ENCODE data around the gene GRIFIN.
"Not testable (repeated sequence)": the region's sequence is repeated elsewhere in the genome, so short reads cannot be mapped to it uniquely, and the experiment has no call there.

Gene GRIFIN

DNA sequence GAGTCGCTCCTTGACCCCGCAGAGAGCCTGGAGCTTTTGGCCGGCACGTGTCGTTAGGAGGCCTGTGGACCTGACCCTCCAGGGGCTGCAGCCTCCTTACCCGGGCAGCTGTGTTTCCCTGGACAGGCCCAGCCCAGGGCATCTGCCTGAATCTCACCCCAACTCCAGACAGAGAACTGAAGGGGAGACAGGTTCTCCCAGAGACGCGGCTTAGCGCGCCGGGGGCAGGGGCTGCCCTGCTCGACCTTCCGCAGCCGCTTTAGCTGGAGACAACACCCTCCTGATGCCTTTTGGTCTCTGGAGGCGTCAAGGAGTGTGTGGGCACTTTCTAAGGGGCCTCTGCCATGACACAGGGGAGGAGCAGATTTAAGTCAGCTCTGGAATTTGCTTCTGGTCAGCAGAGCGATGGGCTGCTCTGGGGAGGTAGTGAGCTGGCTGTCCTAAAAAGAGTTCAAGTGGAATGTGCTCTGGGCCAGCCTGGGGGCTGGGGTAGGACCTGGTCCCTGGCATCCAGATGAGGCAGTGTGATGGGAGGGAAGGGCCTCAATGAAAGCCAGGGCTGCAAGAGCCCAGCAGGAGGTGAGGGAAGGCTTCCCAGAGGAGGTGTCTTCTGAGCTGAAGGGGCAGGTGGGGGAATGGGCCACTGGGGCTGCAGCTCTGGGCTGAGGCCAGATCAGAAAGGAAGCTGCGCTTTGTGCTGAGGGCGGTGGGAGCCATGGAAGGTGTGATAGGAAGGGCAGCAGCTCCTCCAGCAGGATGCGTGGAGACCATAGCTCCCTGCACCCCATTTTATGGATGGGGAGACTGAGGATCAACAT is 5.8 kb downstream of the GRIFIN start:
- Histone ChIP-seq H3K4me3 (ENCODE audit: extremely low read depth, insufficient read depth, low read length, poor library complexity, severe bottlenecking) (no peak overlapping the region), H3K4me1 (ENCODE audit: control insufficient read depth, insufficient read depth, low read length, poor library complexity, severe bottlenecking) (peaks cover 17% of the 10 kb centered on the region), H3K36me3 (ENCODE audit: control insufficient read depth, insufficient read depth, low read length) (no peaks in the 10 kb centered on the region), H3K9me3 (ENCODE audit: control insufficient read depth, low read length) (no peaks in the 10 kb centered on the region), H3K27ac (ENCODE audit: low read depth, low read length, severe bottlenecking) (no peak overlapping the region)
- WGBS, 2 experiments (ENCODE audit: insufficient coverage in 2 of 2): 86 to 94% methylated on average over 14 to 17 of the region's 19 CpGs

DNA sequence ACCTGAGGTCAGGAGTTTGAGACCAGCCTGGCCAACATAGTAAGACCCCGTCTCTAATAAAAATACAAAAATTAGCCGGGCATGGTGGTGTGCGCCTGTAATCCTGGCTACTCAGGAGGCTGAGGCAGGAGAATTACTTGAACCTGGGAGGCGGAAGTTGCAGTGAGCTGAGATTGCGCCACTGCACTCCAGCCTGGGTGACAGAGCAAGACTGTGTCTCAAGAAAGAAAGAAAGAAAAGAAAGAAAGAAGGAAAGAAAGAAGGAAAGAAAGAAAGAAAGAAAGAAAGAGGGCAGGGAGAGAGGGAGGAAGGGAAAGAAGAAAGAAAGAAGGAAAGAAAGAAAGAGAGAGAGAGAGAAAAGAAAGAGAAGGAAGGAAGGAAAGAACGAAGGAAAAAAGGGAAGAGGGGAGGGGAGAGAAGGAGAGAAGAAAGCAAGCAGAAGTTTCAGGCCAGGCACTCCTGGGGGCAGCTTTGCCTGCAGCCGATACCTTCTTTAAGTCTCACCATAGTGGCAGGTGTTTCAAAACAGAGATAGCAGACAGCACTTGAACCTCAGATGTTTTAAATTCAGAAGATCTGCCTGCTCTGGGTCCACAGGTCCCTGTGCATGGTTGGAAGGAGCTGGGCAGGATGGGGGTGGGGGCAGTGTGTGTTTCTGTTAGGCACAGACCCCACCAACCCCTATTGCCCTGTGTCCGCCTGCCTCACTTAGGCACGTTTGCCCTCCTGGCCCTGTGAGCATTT is 6.6 kb downstream of the GRIFIN start:
- H3K4me1 ChIP-seq (ENCODE audit: control insufficient read depth, insufficient read depth, low read length, poor library complexity, severe bottlenecking): peaks cover 17% of the 10 kb centered on the region
- H3K4me3 ChIP-seq (ENCODE audit: extremely low read depth, insufficient read depth, low read length, poor library complexity, severe bottlenecking); H3K36me3 ChIP-seq (ENCODE audit: control insufficient read depth, insufficient read depth, low read length); H3K9me3 ChIP-seq (ENCODE audit: control insufficient read depth, low read length); H3K27ac ChIP-seq (ENCODE audit: low read depth, low read length, severe bottlenecking): not testable (repeated sequence)
- WGBS, 2 experiments (ENCODE audit: insufficient coverage in 2 of 2): 92 to 95% methylated on average over 7 of the region's 9 CpGs

DNA sequence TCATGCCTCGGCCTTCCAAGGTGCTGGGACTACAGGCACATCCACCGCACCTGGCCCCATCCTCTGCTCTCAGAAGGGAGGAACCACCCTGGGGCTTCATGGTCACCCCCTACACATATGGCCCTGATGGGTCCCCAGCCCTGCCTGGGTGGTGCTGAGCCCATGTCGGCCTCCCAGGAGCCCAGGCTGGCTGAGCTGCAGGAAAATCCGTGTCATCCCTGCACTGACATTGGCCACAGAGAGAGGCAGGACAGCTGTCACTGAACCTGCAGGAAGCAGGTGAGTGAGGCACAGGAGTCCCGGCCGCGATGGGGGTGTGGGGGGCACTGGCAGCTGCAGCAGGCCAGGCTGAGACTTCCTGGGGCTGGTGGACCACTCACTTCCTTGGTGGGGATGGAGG is 8.0 kb downstream of the GRIFIN start:
- Histone ChIP-seq H3K4me3 (ENCODE audit: extremely low read depth, insufficient read depth, low read length, poor library complexity, severe bottlenecking) (no peak overlapping the region), H3K36me3 (ENCODE audit: control insufficient read depth, insufficient read depth, low read length) (no peaks in the 10 kb centered on the region), H3K9me3 (ENCODE audit: control insufficient read depth, low read length) (no peaks in the 10 kb centered on the region), H3K27ac (ENCODE audit: low read depth, low read length, severe bottlenecking) (no peak overlapping the region), H3K4me1 (ENCODE audit: control insufficient read depth, insufficient read depth, low read length, poor library complexity, severe bottlenecking) (peaks cover 17% of the 10 kb centered on the region)
- WGBS, 2 experiments (ENCODE audit: insufficient coverage in 2 of 2): 77 to 97% methylated on average over 4 to 7 of the region's 7 CpGs

DNA sequence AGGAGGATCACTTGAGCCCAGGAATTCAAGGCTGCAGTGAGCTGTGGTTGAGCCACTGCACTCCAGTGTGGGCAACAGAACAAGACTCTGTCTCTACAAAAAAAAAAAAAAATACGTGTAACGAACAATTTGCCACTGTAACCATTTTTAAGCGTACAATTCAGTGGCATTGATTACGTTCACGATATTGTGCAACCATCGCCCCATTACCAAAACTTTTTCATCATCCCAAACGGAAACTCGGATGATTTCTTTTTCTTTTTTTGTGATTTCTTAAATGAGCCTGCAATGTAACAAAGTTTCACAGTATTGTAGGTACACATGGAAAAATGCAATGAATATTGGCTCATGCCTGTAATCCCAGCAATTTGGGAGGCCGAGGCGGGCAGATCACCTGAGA is 9.5 kb downstream of the GRIFIN start:
- H3K4me1 ChIP-seq (ENCODE audit: control insufficient read depth, insufficient read depth, low read length, poor library complexity, severe bottlenecking): peaks cover 17% of the 10 kb centered on the region
- no peaks in the 10 kb centered on the region for H3K9me3 ChIP-seq (ENCODE audit: control insufficient read depth, low read length)
- H3K4me3 ChIP-seq (ENCODE audit: extremely low read depth, insufficient read depth, low read length, poor library complexity, severe bottlenecking): no peak overlapping the region
- H3K36me3 ChIP-seq (ENCODE audit: control insufficient read depth, insufficient read depth, low read length): no peaks in the 10 kb centered on the region
- WGBS, 2 experiments (ENCODE audit: insufficient coverage in 2 of 2): 90% methylated on average over 5 to 8 of the region's 10 CpGs
- H3K27ac ChIP-seq (ENCODE audit: low read depth, low read length, severe bottlenecking): no peak overlapping the region

DNA sequence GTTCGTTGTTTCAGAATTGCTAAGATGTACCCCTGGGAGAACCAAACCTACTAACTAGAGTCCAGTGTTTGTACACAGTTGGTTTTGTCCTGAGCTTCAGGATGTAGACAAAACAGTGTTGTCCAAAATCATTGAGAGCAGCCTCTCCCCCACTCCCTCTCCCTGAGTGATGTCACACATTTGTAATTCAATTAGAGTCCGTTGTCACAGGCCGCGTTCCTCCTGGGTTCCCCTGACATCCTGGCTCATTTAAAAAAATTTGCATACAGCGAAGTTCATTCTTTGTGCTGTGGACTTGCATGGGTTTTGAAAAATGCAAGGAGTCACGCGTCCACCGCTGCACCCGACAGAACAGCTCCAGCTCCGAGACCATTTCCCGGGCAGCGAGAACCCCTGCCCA is 10.3 kb downstream of the GRIFIN start:
- peak overlapping the region; percentile 49 for H3K27ac ChIP-seq (ENCODE audit: low read depth, low read length, severe bottlenecking)
- peaks cover 10% of the 10 kb centered on the region for H3K4me1 ChIP-seq (ENCODE audit: control insufficient read depth, insufficient read depth, low read length, poor library complexity, severe bottlenecking)
- no peak overlapping the region for H3K4me3 ChIP-seq (ENCODE audit: extremely low read depth, insufficient read depth, low read length, poor library complexity, severe bottlenecking)
- H3K9me3 ChIP-seq (ENCODE audit: control insufficient read depth, low read length): no peaks in the 10 kb centered on the region
- H3K36me3 ChIP-seq (ENCODE audit: control insufficient read depth, insufficient read depth, low read length): no peaks in the 10 kb centered on the region
- 62 to 72% methylated on average over 10 to 11 of the region's 12 CpGs for WGBS, 2 experiments (ENCODE audit: insufficient coverage in 2 of 2)

DNA sequence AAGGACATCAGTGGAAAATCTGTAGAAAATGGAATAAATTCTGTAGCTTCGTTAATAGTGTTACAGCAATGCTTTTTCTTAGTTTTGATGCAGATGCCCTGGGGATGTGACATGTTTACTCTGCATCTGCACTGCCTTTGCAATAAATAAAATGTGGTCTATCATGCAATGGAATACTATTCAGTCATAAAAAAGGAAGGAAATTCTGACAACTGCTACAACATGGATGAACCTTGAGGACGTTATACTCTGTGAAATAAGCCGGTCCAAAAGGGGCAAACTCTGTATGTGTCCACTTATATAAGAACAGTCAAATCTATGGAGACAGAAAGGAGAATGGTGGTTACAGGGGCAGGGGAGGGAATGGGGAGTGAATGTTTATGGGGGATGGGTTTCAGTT is 13.5 kb downstream of the GRIFIN start:
- Histone ChIP-seq H3K9me3 (ENCODE audit: control insufficient read depth, low read length) (no peaks in the 10 kb centered on the region), H3K27ac (ENCODE audit: low read depth, low read length, severe bottlenecking) (no peak overlapping the region)
- 94 to 96% methylated on average over 3 of the region's 3 CpGs for WGBS, 2 experiments (ENCODE audit: insufficient coverage in 2 of 2)

DNA sequence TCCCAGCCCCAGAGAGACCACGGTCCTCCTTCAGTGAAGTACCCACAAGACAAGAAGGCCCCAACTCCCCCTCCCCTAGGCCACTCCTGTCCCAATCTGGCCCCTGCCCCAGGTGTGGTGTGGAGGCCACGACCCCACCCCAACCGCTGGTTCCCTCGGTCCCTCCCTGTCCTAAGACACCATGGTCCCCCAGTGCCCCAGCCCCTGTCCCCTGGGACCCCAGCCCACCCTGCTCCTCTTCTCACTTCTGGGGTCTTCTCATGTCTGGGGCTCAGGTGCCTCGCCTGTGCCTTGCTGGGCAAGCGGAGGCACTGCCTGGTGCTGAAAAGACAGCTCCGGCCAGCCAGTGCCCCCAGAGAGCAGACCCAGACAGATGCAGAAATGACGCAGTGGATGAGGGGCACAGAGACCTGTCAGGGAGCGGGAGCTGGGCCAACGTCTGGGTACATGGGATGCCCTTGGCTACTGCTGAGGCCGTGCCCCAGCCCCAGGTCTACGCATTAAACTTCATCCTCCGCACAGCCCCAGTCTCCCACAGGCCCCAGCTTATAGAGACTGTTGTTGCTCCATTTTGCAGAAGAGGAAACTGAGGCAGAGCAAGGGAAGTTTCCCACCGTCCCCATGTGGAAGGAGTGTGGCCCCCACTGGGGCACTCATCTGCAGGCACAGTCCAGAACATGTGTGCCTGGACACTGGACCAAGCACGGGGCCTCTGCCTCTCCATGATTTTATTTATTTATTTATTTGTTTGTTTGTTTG is 14.8 kb downstream of the GRIFIN start:
- 88 to 91% methylated on average over 8 to 9 of the region's 15 CpGs for WGBS, 2 experiments (ENCODE audit: insufficient coverage in 2 of 2)
- Histone ChIP-seq H3K27ac (ENCODE audit: low read depth, low read length, severe bottlenecking) (no peak overlapping the region), H3K4me1 (ENCODE audit: control insufficient read depth, insufficient read depth, low read length, poor library complexity, severe bottlenecking) (peaks cover 7% of the 10 kb centered on the region), H3K4me3 (ENCODE audit: extremely low read depth, insufficient read depth, low read length, poor library complexity, severe bottlenecking) (no peak overlapping the region), H3K9me3 (ENCODE audit: control insufficient read depth, low read length) (no peaks in the 10 kb centered on the region), H3K36me3 (ENCODE audit: control insufficient read depth, insufficient read depth, low read length) (no peaks in the 10 kb centered on the region)

More for the DNA sequence above, 13.5 kb downstream of the GRIFIN start:
- no peak overlapping the region for H3K4me3 ChIP-seq (ENCODE audit: extremely low read depth, insufficient read depth, low read length, poor library complexity, severe bottlenecking)
- no peaks in the 10 kb centered on the region for H3K36me3 ChIP-seq (ENCODE audit: control insufficient read depth, insufficient read depth, low read length)
- H3K4me1 ChIP-seq (ENCODE audit: control insufficient read depth, insufficient read depth, low read length, poor library complexity, severe bottlenecking): peaks cover 7% of the 10 kb centered on the region

DNA sequence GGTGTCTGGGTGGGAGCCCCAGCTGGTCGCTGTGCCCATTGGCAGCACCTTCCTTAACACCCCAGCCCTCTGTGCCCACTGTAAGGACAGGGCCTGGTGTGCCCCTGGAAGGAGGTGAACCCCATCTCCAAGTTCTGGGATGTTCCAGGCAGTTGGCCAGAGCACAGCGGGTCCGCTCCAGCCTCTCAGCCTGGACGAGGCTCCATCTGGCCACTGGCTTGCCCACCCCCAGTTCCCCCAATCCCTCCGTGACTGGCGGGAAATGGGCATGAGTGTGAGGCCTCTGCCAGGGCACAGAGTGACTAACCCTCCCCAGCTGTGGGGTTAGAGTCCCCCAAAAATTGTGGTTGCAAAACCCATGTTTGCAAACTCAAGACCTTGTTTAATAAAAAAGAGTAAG is 15.6 kb downstream of the GRIFIN start:
- no peak overlapping the region for H3K27ac ChIP-seq (ENCODE audit: low read depth, low read length, severe bottlenecking)
- no peaks in the 10 kb centered on the region for H3K36me3 ChIP-seq (ENCODE audit: control insufficient read depth, insufficient read depth, low read length)
- peaks cover 7% of the 10 kb centered on the region for H3K4me1 ChIP-seq (ENCODE audit: control insufficient read depth, insufficient read depth, low read length, poor library complexity, severe bottlenecking)
- WGBS, 2 experiments (ENCODE audit: insufficient coverage in 2 of 2): 92 to 97% methylated on average over 5 to 6 of the region's 6 CpGs
- H3K4me3 ChIP-seq (ENCODE audit: extremely low read depth, insufficient read depth, low read length, poor library complexity, severe bottlenecking): no peak overlapping the region
- no peaks in the 10 kb centered on the region for H3K9me3 ChIP-seq (ENCODE audit: control insufficient read depth, low read length)

DNA sequence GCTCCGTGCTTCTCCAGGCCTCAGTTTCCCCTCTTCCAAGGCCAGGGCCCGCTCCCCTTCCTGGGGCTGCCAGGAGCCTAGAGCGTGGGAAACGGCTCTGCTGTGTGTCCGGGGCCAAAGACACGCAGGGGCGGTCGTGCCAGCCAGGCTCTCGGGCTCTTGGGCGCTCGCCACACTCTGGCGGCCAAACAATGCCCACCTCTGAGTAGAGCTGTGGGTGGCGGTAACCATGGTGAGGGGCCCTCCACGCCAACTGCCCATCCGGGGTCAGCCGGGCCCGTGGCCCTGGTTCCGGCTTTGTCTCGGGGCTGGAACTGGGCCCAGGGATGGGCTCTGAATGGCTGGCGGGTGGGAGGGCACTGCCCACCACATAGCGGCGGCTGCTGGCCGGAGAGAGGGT is 16.0 kb downstream of the GRIFIN start:
- no peaks in the 10 kb centered on the region for H3K36me3 ChIP-seq (ENCODE audit: control insufficient read depth, insufficient read depth, low read length)
- WGBS, 2 experiments (ENCODE audit: insufficient coverage in 2 of 2): 94 to 97% methylated on average over 19 to 23 of the region's 23 CpGs
- no peak overlapping the region for H3K4me3 ChIP-seq (ENCODE audit: extremely low read depth, insufficient read depth, low read length, poor library complexity, severe bottlenecking)
- H3K9me3 ChIP-seq (ENCODE audit: control insufficient read depth, low read length): no peaks in the 10 kb centered on the region
- H3K4me1 ChIP-seq (ENCODE audit: control insufficient read depth, insufficient read depth, low read length, poor library complexity, severe bottlenecking): peaks cover 7% of the 10 kb centered on the region
- H3K27ac ChIP-seq (ENCODE audit: low read depth, low read length, severe bottlenecking): no peak overlapping the region

DNA sequence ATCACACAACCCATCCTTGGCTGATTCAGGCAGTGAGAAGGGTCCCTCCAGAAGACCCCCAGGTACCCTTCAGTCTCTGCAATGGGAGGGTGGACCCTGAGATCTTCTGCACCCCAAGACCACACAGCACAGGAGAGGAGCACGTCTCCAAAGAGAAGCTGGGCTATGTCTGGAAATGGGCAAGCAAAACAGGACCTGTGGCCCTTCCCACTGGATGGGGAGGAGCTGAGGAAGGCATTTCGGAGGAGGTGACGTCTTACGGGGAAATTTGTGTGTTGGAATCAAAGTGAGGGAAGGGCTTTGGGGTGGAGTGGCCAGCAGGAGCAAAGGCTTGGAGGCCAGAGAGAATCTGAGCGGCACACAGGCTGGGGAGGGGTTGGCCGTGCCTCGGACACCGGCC is 16.5 kb downstream of the GRIFIN start:
- Histone ChIP-seq H3K27ac (ENCODE audit: low read depth, low read length, severe bottlenecking) (no peak overlapping the region), H3K36me3 (ENCODE audit: control insufficient read depth, insufficient read depth, low read length) (no peaks in the 10 kb centered on the region), H3K4me3 (ENCODE audit: extremely low read depth, insufficient read depth, low read length, poor library complexity, severe bottlenecking) (no peak overlapping the region), H3K4me1 (ENCODE audit: control insufficient read depth, insufficient read depth, low read length, poor library complexity, severe bottlenecking) (peaks cover 7% of the 10 kb centered on the region), H3K9me3 (ENCODE audit: control insufficient read depth, low read length) (no peaks in the 10 kb centered on the region)
- WGBS, 2 experiments (ENCODE audit: insufficient coverage in 2 of 2): 84 to 87% methylated on average over 7 to 8 of the region's 8 CpGs

Data from mesodermal cell (in vitro differentiated cells).